ENCODE results near the gene PKNOX1.

PKNOX1 gene

DNA sequence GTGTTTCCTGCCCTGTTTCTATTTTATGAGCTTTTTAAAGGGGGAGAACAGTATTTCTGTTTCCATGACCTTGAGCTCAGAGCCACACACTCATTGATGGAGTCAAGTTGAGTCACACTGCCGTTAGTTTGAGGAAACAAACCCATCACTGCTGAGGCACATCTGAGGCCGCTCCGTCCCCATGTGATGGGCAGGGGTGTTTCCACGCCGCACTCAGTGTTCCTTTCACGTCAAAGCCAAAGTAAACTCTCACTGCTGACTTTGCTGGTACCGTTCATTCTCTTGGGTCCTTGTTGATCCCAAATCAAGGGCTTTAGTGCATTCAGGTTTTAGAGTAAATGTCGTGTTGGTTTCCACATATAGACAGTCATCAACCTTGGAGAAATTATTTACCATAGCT, 48.8 kb downstream of the PKNOX1 start:
- TF ChIP-seq CTCF (IDR thresholded peaks at IDR 0.05; ENCODE audit: control insufficient read depth, insufficient read depth, low read depth, low read length, missing control alignments), result no peak
- DNase-seq (ENCODE audit: low read depth), result no peak
- no peak overlapping the region for H3K4me3 ChIP-seq (ENCODE audit: control insufficient read depth, low read depth, low read length)

DNA sequence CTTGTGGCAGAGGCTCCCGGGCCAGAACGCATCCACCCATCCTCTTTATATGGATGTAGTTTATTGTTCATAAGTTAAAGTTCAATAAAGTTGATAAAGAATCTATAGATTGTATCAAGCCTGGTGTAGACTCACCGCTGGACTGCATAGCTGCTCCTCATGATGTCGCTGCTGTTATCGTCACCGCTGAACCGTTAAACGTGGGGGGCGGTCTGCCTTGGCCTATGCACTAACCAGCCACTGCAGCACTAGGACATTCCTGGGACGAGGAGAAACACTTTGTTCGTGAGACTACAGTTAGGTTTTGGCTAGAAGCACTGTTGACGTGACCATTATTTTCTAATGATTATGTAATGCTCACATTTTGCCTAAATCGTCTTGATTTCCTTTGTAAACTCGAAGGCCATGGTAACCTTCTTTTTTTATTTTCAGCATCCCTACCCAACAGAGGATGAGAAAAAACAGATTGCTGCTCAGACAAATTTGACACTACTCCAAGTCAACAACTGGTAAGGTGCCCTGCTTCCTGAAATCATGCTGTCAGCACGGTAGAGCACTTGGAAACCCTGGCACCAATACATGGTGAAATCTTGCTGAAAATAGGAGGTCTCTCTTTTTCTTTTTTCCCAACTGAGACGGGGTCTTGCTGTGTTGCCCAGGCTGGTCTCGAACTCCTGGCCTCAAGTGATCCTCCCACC, 50.2 kb downstream of the PKNOX1 start:
- no peak for TF ChIP-seq CTCF (IDR thresholded peaks at IDR 0.05; ENCODE audit: control insufficient read depth, insufficient read depth, low read depth, low read length, missing control alignments)
- no peak overlapping the region for H3K4me3 ChIP-seq (ENCODE audit: control insufficient read depth, low read depth, low read length)
- no peak for DNase-seq (ENCODE audit: low read depth)

DNA sequence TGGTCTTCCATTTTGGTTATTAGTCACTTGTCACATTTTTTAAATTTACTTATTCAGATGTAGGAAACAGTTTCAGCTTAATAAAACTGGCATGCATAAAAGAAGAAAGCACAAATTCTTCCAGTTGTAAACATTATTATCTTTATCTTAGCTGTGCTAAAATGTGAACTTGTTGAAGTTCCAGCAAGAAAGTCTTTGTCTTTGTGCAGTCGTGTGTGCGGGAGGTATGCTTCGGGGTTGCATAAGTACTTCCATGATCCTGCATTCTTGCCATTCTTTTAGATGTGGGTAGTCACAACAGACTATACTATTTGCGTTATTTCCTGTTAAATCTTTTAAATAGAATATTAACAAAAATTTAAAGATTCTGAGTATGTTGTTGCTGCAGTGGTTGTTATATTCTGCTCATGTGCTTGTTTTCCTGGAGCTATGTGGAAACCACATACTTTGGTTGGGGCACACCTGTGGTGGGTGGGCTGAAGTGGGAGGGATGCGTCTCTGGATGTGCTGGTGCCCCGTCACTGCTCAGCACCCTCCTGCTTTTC, 51.3 kb downstream of the PKNOX1 start:
- peak; percentile 59 for DNase-seq (ENCODE audit: low read depth)
- H3K4me3 ChIP-seq (ENCODE audit: control insufficient read depth, low read depth, low read length), result no peak overlapping the region
- no peak for TF ChIP-seq CTCF (IDR thresholded peaks at IDR 0.05; ENCODE audit: control insufficient read depth, insufficient read depth, low read depth, low read length, missing control alignments)

- no peak overlapping the region for H3K4me3 ChIP-seq (ENCODE audit: control insufficient read depth, low read depth, low read length)
- no peak for TF ChIP-seq CTCF (IDR thresholded peaks at IDR 0.05; ENCODE audit: control insufficient read depth, insufficient read depth, low read depth, low read length, missing control alignments)
- no peak for DNase-seq (ENCODE audit: low read depth)
These were observed 53.7 kb downstream of the PKNOX1 start for GRCh38 chr21:43027846-43028731.

DNA sequence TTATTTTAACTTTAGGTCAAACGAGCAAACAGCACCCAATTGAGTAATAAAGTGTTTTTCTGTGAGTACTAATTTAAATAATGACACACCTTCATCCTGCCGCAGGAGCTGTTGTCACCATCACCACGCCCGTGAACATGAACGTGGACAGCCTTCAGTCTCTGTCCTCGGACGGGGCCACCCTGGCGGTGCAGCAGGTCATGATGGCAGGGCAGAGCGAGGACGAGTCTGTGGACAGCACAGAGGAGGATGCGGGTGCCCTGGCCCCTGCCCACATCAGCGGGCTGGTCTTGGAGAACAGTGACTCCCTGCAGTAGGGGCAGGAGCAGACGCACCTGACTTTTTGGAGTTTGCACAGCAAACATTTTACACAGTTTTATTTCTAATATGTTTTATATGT, 55.4 kb downstream of the PKNOX1 start:
- H3K4me3 ChIP-seq (ENCODE audit: control insufficient read depth, low read depth, low read length), result no peak overlapping the region
- DNase-seq (ENCODE audit: low read depth), result no peak
- no peak for TF ChIP-seq CTCF (IDR thresholded peaks at IDR 0.05; ENCODE audit: control insufficient read depth, insufficient read depth, low read depth, low read length, missing control alignments)

GRCh38 chr21:43031121-43031619, 56.8 kb downstream of the PKNOX1 start:
- no peak for TF ChIP-seq CTCF (IDR thresholded peaks at IDR 0.05; ENCODE audit: control insufficient read depth, insufficient read depth, low read depth, low read length, missing control alignments)
- no peak for DNase-seq (ENCODE audit: low read depth)
- H3K4me3 ChIP-seq (ENCODE audit: control insufficient read depth, low read depth, low read length), result no peak overlapping the region
